Suprapubic skin (tissue), 4 donors: ENCODE measurements around the gene PPP2R3B. TPM values are rescaled to one million over a fixed set of nuclear protein-coding genes. Genes with fewer than 3 reads are reported as not detected.
A peak's percentile ranks its signal among the peaks of the same experiment; 100 is the strongest.

Experiments used
- DNase-seq, 2 donors: peaks; one replicate each; pipeline ENCODE4 v3.0.0-alpha.2; 2019; ENCODE audit warnings: low spot score in 2 of 2
- H3K27ac ChIP-seq: fragments of 200-600 bp; sonication (generic); one replicate; pipeline ENCODE4 v1.5.1; 2019
- H3K27me3 ChIP-seq: fragments of 200-600 bp; sonication (generic); one replicate; pipeline ENCODE4 v1.5.1; 2019
- H3K36me3 ChIP-seq: fragments of 200-600 bp; sonication (generic); one replicate; pipeline ENCODE4 v1.5.1; 2019
- H3K4me1 ChIP-seq: fragments of 200-600 bp; sonication (generic); one replicate; pipeline ENCODE4 v1.5.1; 2019
- H3K4me3 ChIP-seq: fragments of 200-600 bp; sonication (generic); one replicate; pipeline ENCODE4 v1.5.1; 2019; ENCODE audit warnings: mild to moderate bottlenecking
- H3K9me3 ChIP-seq: fragments of 200-600 bp; sonication (generic); one replicate; pipeline ENCODE4 v1.5.1; 2019
- EP300 ChIP-seq: sonication (generic); formaldehyde crosslinking; IDR thresholded peaks from one replicate; pipeline ENCODE4 v1.6.1; 2017; ENCODE audit warnings: antibody characterized with exemption
- POLR2A ChIP-seq, 2 donors: fragments of 450-650 bp; IDR thresholded peaks; one replicate each; pipeline ENCODE4 v1.6.1; 2017; ENCODE audit warnings: antibody characterized with exemption in 2 of 2, mild to moderate bottlenecking in 2 of 2, moderate library complexity in 2 of 2
- POLR2AphosphoS5 ChIP-seq, 3 donors: sonication (generic); formaldehyde crosslinking; IDR thresholded peaks; one replicate each; pipeline ENCODE4 v1.6.1; 2017; ENCODE audit warnings: antibody characterized with exemption in 3 of 3
- WGBS: methylation state at CpG from one replicate; pipeline ENCODE4 v1.1.5; 2018; 5-methylcytosine and 5-hydroxymethylcytosine counted together
- total RNA-seq, 4 donors: library from RNA; depleted of rRNA; stranded (reverse); fragments of >200 nt; gene quantifications; one replicate each; pipeline ENCODE4 v1.1.0, GENCODE V29; 2016
- TF ChIP-seq, protein P1 (sequence below), 2 donors: fragments of 200-600 bp in 1 of 2; fragments of 450-650 bp in 1 of 2; sonication (generic) in 1 of 2; IDR thresholded peaks; one replicate each; pipeline ENCODE4 v1.5.1; 2016 to 2019; ENCODE audit warnings: antibody characterized with exemption in 2 of 2, mild to moderate bottlenecking in 1 of 2, moderate library complexity in 1 of 2

Gene PPP2R3B
- total RNA-seq, 4 donors from 2014 or later: 31.8 to 79.6 (median 47.1) TPM

GRCh38 chrX:323721-324628 is 62.7 kb downstream of the PPP2R3B start:
- Histone ChIP-seq H3K27ac (no peak overlapping the region), H3K9me3 (no peaks in the 10 kb centered on the region), H3K36me3 (no peaks in the 10 kb centered on the region), H3K27me3 (peaks cover 5% of the 10 kb centered on the region), H3K4me1 (peaks cover 21% of the 10 kb centered on the region), H3K4me3 (no peak overlapping the region)
- 42% methylated on average over 16 of the region's 38 CpGs for WGBS
- DNase-seq: peak; percentile 67 to 75
- no peak for TF ChIP-seq POLR2AphosphoS5 (IDR thresholded peaks at IDR 0.05)
- no peak for TF ChIP-seq POLR2A (IDR thresholded peaks at IDR 0.05)
- TF ChIP-seq, protein P1, sequence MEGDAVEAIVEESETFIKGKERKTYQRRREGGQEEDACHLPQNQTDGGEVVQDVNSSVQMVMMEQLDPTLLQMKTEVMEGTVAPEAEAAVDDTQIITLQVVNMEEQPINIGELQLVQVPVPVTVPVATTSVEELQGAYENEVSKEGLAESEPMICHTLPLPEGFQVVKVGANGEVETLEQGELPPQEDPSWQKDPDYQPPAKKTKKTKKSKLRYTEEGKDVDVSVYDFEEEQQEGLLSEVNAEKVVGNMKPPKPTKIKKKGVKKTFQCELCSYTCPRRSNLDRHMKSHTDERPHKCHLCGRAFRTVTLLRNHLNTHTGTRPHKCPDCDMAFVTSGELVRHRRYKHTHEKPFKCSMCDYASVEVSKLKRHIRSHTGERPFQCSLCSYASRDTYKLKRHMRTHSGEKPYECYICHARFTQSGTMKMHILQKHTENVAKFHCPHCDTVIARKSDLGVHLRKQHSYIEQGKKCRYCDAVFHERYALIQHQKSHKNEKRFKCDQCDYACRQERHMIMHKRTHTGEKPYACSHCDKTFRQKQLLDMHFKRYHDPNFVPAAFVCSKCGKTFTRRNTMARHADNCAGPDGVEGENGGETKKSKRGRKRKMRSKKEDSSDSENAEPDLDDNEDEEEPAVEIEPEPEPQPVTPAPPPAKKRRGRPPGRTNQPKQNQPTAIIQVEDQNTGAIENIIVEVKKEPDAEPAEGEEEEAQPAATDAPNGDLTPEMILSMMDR (IDR thresholded peaks at IDR 0.05): no peak
- TF ChIP-seq EP300: no peak

DNA sequence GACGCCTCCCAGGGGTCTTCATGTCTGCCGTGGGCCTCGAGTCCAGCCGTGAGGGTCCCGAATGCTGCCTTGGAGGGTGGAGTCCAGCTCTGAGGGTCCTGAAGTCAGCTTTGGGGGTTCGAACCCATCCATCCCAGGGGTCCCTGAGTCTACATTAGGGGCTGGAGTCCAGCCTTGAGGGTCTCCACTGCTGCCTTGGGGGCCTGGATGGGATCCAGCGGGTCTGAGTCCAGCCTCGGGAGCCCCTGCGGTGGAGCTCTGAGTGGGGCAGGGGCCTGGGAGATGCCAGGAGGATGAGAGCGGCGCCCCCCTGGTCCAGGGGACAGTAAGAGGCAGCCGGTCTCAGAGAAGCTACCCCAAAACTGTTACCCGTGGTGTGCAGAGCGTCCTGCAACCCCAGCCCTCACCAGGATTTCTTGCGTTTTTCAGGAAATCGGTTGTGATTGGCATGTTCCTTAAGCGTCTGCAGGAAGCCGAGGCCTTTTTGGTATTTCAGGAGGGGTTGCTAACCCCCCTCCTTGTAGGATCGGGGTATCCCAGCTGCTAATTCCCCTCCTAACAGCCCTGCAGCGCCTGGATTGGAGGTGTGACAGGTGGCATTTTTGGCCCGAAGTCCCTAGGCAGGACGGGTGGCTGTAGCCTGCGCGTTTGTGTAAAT is 66.5 kb downstream of the PPP2R3B start:
- Histone ChIP-seq H3K4me3 (peak overlapping the region; percentile 98), H3K27ac (no peak overlapping the region), H3K9me3 (no peaks in the 10 kb centered on the region), H3K27me3 (peaks cover 5% of the 10 kb centered on the region), H3K36me3 (peaks cover 11% of the 10 kb centered on the region), H3K4me1 (peaks cover 32% of the 10 kb centered on the region)
- no peak for TF ChIP-seq POLR2A (IDR thresholded peaks at IDR 0.05)
- TF ChIP-seq, protein P1 (IDR thresholded peaks at IDR 0.05): no peak
- no peak for TF ChIP-seq EP300
- no peak for TF ChIP-seq POLR2AphosphoS5 (IDR thresholded peaks at IDR 0.05)
- peak; percentile 74 to 77 for DNase-seq
- 16% methylated on average over 14 of the region's 24 CpGs for WGBS

GRCh38 chrX:319579-320125 is 67.1 kb downstream of the PPP2R3B start:
- 2% methylated on average over 8 of the region's 41 CpGs for WGBS
- peak overlapping the region; percentile 98 for H3K4me3 ChIP-seq
- TF ChIP-seq POLR2A (IDR thresholded peaks at IDR 0.05): no peak
- no peak for TF ChIP-seq POLR2AphosphoS5 (IDR thresholded peaks at IDR 0.05)
- no peak for TF ChIP-seq EP300
- TF ChIP-seq, protein P1 (IDR thresholded peaks at IDR 0.05): no peak
- H3K27ac ChIP-seq: peak overlapping the region; percentile 99
- peaks cover 32% of the 10 kb centered on the region for H3K4me1 ChIP-seq
- no peaks in the 10 kb centered on the region for H3K9me3 ChIP-seq
- DNase-seq: peak; percentile 82
- H3K27me3 ChIP-seq: peaks cover 5% of the 10 kb centered on the region
- H3K36me3 ChIP-seq: peaks cover 17% of the 10 kb centered on the region

DNA sequence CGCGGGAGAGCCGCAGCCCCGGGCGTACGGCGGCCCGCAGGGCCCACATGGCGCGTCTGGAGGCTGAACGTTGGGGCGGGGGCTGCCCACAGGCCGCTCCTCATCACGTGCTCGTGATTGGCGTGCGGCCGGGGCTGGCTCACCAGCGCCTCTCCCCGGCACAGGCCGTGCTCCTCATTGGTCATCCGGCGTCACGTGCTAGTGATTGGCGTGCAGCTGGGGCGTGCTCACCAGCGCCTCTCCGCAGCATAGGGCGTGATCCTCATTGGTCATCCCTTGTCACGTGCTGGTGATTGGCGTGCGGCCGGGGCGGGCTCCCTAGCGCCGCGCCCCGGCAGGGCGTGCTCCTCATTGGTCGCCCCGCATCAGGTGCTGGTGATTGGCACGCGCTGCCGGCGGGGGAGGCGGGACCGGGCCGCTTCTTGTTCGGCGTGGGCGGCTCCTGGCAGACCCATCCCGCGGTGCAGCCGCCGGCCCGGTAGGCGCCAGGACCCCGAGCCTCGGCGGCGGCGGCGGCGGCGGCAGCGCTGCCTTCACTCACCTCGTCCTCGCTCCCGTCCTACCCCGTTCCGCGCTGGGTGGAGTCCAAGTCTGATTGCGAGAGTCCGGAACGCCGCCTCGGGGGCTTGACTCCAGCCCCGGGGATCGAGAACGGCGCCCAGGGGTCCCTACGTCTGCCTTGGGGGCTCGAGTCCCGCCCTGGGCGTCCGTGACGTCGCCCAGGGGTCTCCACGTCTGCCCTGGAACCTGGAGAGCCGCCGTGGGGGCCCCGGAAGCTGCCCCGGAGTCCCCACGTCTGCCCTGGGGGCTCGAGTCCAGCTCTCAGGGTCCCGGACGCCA is 67.7 kb downstream of the PPP2R3B start, which contains the start of gene GTPBP6:
GTPBP6 (minus strand) TSS at position 58 of the 840 bp plus-strand sequence; CDS start at position 49, 9 bp downstream.
- Histone ChIP-seq H3K27ac (peak within 1 kb of the TSS; percentile 99), H3K36me3 (peaks cover 21% of the 10 kb centered on the region), H3K9me3 (no peaks in the 10 kb centered on the region), H3K4me1 (peaks cover 32% of the 10 kb centered on the region), H3K4me3 (peak within 1 kb of the TSS; percentile 98), H3K27me3 (peaks cover 1% of the 10 kb centered on the region)
- peak; percentile 100 for DNase-seq
- no peak for TF ChIP-seq POLR2A (IDR thresholded peaks at IDR 0.05)
- TF ChIP-seq, protein P1 (IDR thresholded peaks at IDR 0.05): no peak
- peak; percentile 15 to 85 (median 63) for TF ChIP-seq POLR2AphosphoS5 (IDR thresholded peaks at IDR 0.05)
- TF ChIP-seq EP300: no peak
- WGBS: 0% methylated on average over 6 of the region's 97 CpGs
